IPS DF 6.9 (cell line): ENCODE results near the gene FANK1.

Experiments
- DNase-seq: peaks from one replicate; pipeline ENCODE4 v3.0.0-alpha.2; 2013; ENCODE audit warnings: low read depth, low spot score
- H3K27ac ChIP-seq: one replicate; pipeline ENCODE4 v1.5.1; 2013; ENCODE audit warnings: low read length, control low read depth
- H3K27me3 ChIP-seq: 2 replicates; pipeline ENCODE4 v1.6.1; 2013; ENCODE audit warnings: mild to moderate bottlenecking, low read length; ENCODE audit not compliant: control insufficient read depth, insufficient read depth
- H3K36me3 ChIP-seq: 2 replicates; pipeline ENCODE4 v1.6.1; 2013; ENCODE audit warnings: low read length; ENCODE audit not compliant: control insufficient read depth, insufficient read depth
- H3K4me1 ChIP-seq: 2 replicates; pipeline ENCODE4 v1.6.1; 2013; ENCODE audit warnings: low read length; ENCODE audit not compliant: control insufficient read depth, insufficient read depth
- H3K4me3 ChIP-seq: 2 replicates; pipeline ENCODE4 v1.5.1; 2013; ENCODE audit warnings: mild to moderate bottlenecking, low read length
- H3K9me3 ChIP-seq: 2 replicates; pipeline ENCODE4 v1.6.1; 2013; ENCODE audit warnings: low read length, inconsistent platforms; ENCODE audit not compliant: control insufficient read depth, insufficient read depth
- WGBS: extraction: QIAGEN DNeasy Blood & Tissue Kit; methylation state at CpG from one replicate; pipeline ENCODE4 v1.1.7; 2013; ENCODE audit warnings: mixed read lengths, missing lambda C conversion rate; ENCODE audit not compliant: insufficient read length, insufficient coverage; 5-methylcytosine and 5-hydroxymethylcytosine counted together

FANK1 gene

DNA sequence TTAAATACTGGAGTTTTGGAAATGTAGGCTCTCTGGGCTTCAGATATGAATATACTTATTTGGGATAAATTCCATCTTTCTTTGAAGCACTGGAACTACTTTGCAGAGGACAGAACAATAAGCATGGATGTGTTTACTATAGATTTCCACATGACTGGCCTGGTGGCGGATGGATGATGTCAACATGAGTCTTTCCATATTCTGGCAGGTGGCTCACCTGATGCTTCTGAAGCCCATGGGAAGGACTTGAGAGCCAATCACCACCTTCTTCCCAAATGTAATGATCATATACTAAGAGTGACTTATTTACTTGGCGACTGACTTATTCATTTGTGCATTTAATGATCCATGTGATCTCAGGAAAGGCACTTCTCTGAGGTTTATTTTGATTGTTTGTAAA, 110.5 kb downstream of the FANK1 start:
- Histone ChIP-seq H3K4me1 (no peaks in the 10 kb centered on the region), H3K9me3 (no peaks in the 10 kb centered on the region), H3K27ac (no peak overlapping the region), H3K36me3 (no peaks in the 10 kb centered on the region), H3K4me3 (no peak overlapping the region), H3K27me3 (no peaks in the 10 kb centered on the region)
- DNase-seq: no peak
- no CpG with 5 or more reads among the region's 2 CpGs for WGBS

DNA sequence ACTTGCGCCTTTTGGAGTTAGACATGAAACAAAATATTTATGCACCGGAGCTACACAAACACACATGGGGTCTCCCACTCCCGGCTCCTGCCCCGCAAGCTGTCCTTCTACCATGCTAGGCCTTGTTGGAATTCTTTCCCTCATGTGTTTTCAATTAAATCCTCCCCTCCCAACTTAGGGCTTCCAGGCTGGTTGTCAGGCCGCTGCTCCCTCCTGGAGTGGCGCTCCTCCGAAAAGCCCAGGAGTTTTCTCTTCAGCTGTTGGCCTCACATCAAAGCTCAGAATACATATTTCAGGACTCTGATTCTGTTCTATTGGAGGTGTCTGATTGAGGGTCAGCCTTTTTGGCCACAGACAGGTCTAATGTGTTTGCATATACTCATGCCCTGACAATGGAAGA, 113.3 kb downstream of the FANK1 start:
- no peaks in the 10 kb centered on the region for H3K36me3 ChIP-seq
- no peaks in the 10 kb centered on the region for H3K27me3 ChIP-seq
- H3K4me1 ChIP-seq: no peaks in the 10 kb centered on the region
- H3K27ac ChIP-seq: no peak overlapping the region
- no peaks in the 10 kb centered on the region for H3K9me3 ChIP-seq
- no peak overlapping the region for H3K4me3 ChIP-seq
- no peak for DNase-seq
- WGBS: no CpG with 5 or more reads among the region's 7 CpGs

DNA sequence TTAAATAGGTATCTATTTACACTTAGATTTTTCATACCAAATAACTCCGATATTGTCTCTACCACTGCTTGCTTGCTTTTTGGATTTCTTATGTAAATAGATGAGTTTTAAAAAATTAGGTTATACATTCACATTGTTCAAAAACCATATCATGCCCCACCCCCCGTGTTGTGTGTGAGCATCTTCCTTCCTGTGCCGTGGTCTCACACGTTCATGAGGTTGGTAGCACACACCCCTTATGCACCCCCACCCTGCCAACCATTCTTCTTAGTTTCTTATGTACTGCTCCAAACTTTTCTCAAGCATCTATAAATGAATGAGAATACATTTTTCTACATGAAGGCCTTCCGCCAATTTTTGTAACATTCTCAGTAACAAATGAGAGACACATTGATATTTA, 115.6 kb downstream of the FANK1 start:
- no peak for DNase-seq
- Histone ChIP-seq H3K4me3 (no peak overlapping the region), H3K36me3 (no peaks in the 10 kb centered on the region), H3K27me3 (no peaks in the 10 kb centered on the region), H3K4me1 (no peaks in the 10 kb centered on the region), H3K9me3 (no peaks in the 10 kb centered on the region), H3K27ac (no peak overlapping the region)
- no CpG with 5 or more reads among the region's 5 CpGs for WGBS

DNA sequence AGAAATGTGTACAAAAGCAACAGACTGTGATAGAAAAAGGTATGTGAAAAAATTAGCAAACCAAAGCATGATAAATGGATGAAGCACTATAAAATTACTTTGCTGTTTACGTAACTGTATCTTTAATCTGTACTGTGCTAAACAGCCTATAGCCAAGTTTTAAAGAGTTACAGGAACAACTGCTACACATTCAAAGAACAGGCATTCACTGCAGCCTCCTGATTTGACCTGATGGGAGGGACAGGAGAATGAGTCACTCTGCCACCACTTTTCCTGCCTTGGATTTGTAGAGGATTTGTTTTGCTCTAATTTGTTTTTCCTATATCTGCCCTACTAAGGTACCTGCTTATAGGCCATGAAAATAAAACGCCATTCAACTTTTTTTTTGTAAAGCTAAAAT, 116.1 kb downstream of the FANK1 start:
- DNase-seq: no peak
- no CpG with 5 or more reads among the region's 2 CpGs for WGBS

DNA sequence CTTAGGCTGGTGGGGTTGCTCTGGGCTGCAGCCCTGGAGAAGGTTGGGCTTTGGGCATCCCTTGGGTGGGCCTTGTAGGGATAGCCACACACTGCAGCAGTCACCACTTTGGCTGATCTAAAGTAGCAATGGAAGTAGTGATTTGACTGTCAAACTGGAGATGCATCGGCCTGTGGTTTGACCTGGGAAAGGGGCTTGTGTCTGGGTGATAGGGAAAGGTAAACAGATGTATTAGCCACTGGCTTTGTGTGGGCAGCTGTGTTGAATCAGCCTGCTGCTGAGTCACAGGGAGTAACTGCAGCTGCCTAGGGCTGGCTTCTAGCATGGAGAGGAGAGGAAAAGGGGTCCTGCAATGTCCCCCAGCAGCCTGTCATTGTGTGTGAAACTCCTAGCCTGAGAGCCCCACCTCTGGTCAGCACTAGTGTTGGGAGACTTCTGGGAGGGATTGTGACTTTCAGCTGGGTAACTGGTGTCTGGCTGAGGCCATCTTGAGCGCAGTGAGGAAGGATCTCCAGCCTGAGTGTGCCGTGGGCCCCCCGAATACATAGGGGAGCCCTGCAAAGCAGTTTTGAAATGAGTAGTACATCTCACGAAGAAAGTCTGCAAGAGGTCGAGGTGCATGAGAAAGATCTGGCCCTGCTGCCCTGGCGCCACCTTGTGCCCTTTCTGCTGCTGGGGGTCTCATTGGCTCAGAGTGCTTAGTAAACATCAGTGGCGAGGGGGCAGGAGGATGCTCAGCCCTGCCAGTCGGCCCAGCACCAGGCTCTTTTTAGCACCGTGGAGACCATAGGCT, 117.3 kb downstream of the FANK1 start:
- no peak for DNase-seq
- Histone ChIP-seq H3K4me1 (no peaks in the 10 kb centered on the region), H3K27ac (no peak overlapping the region)

More for the DNA sequence above, 116.1 kb downstream of the FANK1 start:
- Histone ChIP-seq H3K36me3 (no peaks in the 10 kb centered on the region), H3K27ac (no peak overlapping the region), H3K4me1 (no peaks in the 10 kb centered on the region), H3K27me3 (no peaks in the 10 kb centered on the region), H3K4me3 (no peak overlapping the region), H3K9me3 (no peaks in the 10 kb centered on the region)

DNA sequence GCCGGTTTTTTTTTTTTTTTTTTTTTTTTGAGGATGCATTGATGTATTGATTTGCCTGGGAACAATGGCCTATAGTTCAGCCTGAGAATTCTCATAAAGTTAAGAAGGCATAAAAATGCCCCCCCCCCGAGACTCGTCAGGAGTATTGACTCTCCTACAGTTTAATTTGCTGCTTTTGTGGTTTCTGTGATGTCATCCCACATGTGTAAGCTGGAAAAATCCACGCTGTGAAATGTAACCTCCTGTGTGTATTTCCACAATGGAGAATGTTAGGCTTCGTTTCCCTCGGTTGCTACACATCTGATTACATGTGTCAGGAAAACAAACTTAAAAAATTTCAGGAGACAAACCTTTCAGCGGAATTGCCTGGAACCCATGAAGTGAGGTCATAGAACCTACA, 117.9 kb downstream of the FANK1 start:
- no peak overlapping the region for H3K27ac ChIP-seq
- WGBS: no CpG with 5 or more reads among the region's 7 CpGs
- H3K27me3 ChIP-seq: no peaks in the 10 kb centered on the region
- H3K4me3 ChIP-seq: no peak overlapping the region
- H3K4me1 ChIP-seq: no peaks in the 10 kb centered on the region
- DNase-seq: no peak
- H3K36me3 ChIP-seq: no peaks in the 10 kb centered on the region
- H3K9me3 ChIP-seq: no peaks in the 10 kb centered on the region

More for the DNA sequence above, 117.3 kb downstream of the FANK1 start:
- WGBS: no CpG with 5 or more reads among the region's 10 CpGs
- no peaks in the 10 kb centered on the region for H3K9me3 ChIP-seq
- H3K27me3 ChIP-seq: no peaks in the 10 kb centered on the region
- H3K4me3 ChIP-seq: no peak overlapping the region
- H3K36me3 ChIP-seq: no peaks in the 10 kb centered on the region

DNA sequence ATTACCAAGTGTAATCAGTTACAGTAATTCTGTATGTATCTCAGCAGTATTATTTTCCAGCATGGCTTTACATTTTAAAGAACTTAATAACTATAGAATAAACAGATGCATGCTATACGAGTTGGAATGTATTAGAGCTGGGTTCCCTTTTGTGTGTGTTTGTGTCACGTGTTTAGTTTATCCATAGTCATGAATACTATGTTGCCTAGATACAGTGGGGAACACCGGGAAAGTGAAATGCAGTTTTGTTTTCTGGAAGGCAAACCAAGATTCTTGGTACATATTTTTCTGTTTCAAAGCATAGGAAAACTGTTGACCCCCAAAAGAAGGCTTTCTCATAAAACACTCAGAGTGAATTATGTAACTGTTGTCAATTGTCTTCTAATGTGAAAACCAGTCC, 119.0 kb downstream of the FANK1 start:
- WGBS: no CpG with 5 or more reads among the region's 3 CpGs
- Histone ChIP-seq H3K27me3 (no peaks in the 10 kb centered on the region), H3K4me1 (no peaks in the 10 kb centered on the region), H3K4me3 (no peak overlapping the region), H3K9me3 (no peaks in the 10 kb centered on the region), H3K36me3 (no peaks in the 10 kb centered on the region), H3K27ac (no peak overlapping the region)
- DNase-seq: no peak

DNA sequence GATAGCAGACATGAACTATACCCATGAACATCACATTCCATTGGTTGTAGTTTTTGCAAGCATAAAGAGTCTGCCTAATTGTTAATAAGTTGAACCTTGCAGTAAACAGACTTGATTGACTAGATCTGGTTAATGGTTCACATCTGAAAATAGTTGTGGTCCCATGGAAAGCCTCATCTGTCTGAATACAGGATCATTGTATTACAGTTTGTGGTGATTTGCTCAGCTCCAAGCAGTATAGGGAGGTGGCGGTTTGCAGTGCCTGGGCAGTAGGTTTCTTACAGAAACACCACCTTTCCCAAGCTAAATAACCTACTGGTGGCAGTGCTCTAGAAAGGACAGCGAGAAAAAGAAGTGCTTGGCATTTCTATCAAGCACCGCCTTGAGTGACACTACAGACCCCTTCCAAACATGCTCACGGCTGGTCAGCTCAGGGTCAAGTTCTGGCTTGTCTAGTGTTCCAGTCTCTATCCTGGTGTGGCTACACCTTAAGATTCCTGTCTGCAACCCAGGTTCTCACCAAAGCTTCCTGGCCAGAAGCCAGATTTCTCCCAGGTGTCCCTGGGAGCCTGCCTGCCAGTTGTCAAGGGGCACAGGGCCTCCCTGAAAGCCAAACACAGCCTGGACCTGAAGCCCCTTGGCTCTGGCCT, 119.9 kb downstream of the FANK1 start:
- Histone ChIP-seq H3K4me3 (no peak overlapping the region), H3K27me3 (no peaks in the 10 kb centered on the region), H3K27ac (no peak overlapping the region), H3K36me3 (no peaks in the 10 kb centered on the region), H3K4me1 (no peaks in the 10 kb centered on the region), H3K9me3 (no peaks in the 10 kb centered on the region)
- DNase-seq: no peak
- no CpG with 5 or more reads among the region's 4 CpGs for whole genome bisulfite sequencing

DNA sequence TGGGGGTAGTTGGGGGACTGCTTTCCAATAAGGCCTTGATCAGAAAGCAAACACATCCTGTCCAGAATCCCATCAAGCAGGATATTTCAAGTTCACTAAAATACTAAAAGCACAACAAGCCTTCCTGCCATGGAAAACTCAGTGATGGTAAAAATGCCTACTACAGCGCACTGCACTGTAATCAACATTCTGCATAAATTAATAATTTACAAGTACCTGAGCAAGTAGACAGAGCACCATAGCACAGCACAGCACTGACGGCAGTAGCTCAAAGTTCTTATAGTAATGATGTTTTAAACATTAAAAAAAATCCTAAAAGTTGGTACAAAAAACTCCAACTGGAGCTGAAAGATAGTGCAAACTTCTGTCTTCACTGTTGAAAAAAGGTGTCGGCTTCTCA, 120.5 kb downstream of the FANK1 start:
- DNase-seq: no peak
- H3K27ac ChIP-seq: no peak overlapping the region
- H3K4me3 ChIP-seq: no peak overlapping the region
- H3K4me1 ChIP-seq: no peaks in the 10 kb centered on the region
- no peaks in the 10 kb centered on the region for H3K27me3 ChIP-seq
- no peaks in the 10 kb centered on the region for H3K36me3 ChIP-seq
- WGBS: no CpG with 5 or more reads among the region's 3 CpGs
- no peaks in the 10 kb centered on the region for H3K9me3 ChIP-seq

DNA sequence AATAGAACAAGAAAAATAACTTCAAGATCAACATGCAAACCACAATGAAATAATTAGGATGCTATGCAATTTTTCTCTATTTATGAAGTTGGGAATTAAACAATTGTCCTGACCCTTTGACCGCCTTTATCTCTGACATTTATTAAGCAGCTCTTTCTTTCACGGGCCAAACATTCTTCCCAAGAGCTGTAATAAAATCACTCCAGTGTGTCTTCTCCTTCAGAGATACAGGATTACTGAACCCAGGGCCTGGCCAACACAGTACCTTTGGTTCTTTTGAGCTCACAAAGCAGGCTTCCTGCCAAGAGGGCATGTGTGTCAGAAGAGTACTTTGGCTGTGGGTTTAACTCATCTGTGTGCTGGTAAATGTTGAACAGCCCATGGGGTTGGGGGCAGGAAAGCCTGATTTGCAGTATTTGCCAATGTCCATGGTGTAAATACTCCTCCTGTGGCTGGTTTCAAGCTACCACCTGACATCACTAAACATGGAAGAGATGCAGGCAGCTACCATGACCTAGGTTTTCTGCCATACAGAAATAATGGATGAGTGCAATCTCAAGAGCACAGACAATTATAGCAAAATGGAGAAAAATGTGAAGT, 121.7 kb downstream of the FANK1 start:
- no CpG with 5 or more reads among the region's 2 CpGs for WGBS
- Histone ChIP-seq H3K27me3 (no peaks in the 10 kb centered on the region), H3K4me1 (no peaks in the 10 kb centered on the region), H3K36me3 (no peaks in the 10 kb centered on the region), H3K9me3 (no peaks in the 10 kb centered on the region), H3K4me3 (no peak overlapping the region), H3K27ac (no peak overlapping the region)
- DNase-seq: no peak
